Heart right ventricle (tissue), 16 donors: ENCODE measurements around the gene GPLD1. TPM values are rescaled to one million over a fixed set of nuclear protein-coding genes. Genes with fewer than 3 reads are reported as not detected.
A peak's percentile ranks its signal among the peaks of the same experiment; 100 is the strongest.

ENCODE experiments used
- ATAC-seq, 8 donors: fragments of 200-7000 bp; cut with Tn5 transposase; one replicate each; pipeline ENCODE4 v1.9.1; 2020; ENCODE audit warnings: mild to moderate bottlenecking in 8 of 8, moderate library complexity in 8 of 8, moderate number of reproducible peaks in 1 of 8
- DNase-seq, 2 donors: peaks; one replicate each; pipeline ENCODE4 v3.0.0-alpha.2; 2020
- H3K27ac ChIP-seq, 10 donors: fragments of 200-600 bp; sonication (generic) in 2 of 10; one replicate each; pipeline versions ENCODE4 v1.5.0 to v1.8.0; 2020 to 2022; ENCODE audit warnings: mild to moderate bottlenecking in 3 of 10
- H3K27me3 ChIP-seq, 7 donors: fragments of 200-600 bp; one replicate each; pipeline ENCODE4 v1.8.0; 2021 to 2022; ENCODE audit warnings: mild to moderate bottlenecking in 2 of 7
- H3K36me3 ChIP-seq, 9 donors: fragments of 200-600 bp; sonication (generic) in 1 of 9; one replicate each; pipeline versions ENCODE4 v1.5.0 to v1.8.0; 2020 to 2022; ENCODE audit warnings: mild to moderate bottlenecking in 2 of 9
- H3K4me1 ChIP-seq, 9 donors: fragments of 200-600 bp; sonication (generic) in 1 of 9; one replicate each; pipeline versions ENCODE4 v1.5.0 to v1.8.0; 2020 to 2022; ENCODE audit warnings: mild to moderate bottlenecking in 4 of 9
- H3K4me3 ChIP-seq, 10 donors: fragments of 200-600 bp; sonication (generic) in 2 of 10; one replicate each; pipeline versions ENCODE4 v1.5.0 to v1.8.0; 2020 to 2022; ENCODE audit warnings: mild to moderate bottlenecking in 7 of 10, moderate library complexity in 2 of 10
- H3K9me3 ChIP-seq, 11 donors: fragments of 200-600 bp in 10 of 11; sonication (generic) in 2 of 11; one replicate each; pipeline versions ENCODE4 v1.5.0 to v1.8.0; 2013 to 2022; ENCODE audit warnings: mild to moderate bottlenecking in 2 of 11, control low read depth in 1 of 11, moderate library complexity in 1 of 11
- CTCF ChIP-seq, 9 donors: fragments of 200-600 bp; sonication (generic) in 2 of 9; IDR thresholded peaks; one replicate each; pipeline versions ENCODE4 v1.5.0 to v1.8.0; 2021 to 2022; ENCODE audit warnings: antibody characterized with exemption in 9 of 9, mild to moderate bottlenecking in 5 of 9, moderate library complexity in 1 of 9
- WGBS, 2 donors: extraction: QIAGEN DNeasy Blood & Tissue Kit; methylation state at CpG; one replicate each; pipeline ENCODE4 v1.1.7; 2013; ENCODE audit warnings: inconsistent platforms in 1 of 2; 5-methylcytosine and 5-hydroxymethylcytosine counted together
- intact Hi-C, 10 donors: fragments of 100-400 bp; cut with DNase I; formaldehyde crosslinking; loops; one replicate each; pipeline versions ENCODE4 v1.11.1 to v1.14.2; 2022
- polyA plus RNA-seq, 2 donors: library from polyadenylated mRNA; stranded (reverse); fragments of 200-250 nt; gene quantifications; one replicate each; pipeline ENCODE4 v1.2.3, GENCODE V29; 2013
- total RNA-seq, 10 donors: library from RNA; stranded (reverse); fragmentation: NEBNext Ultra II Directional in 3 of 10; extraction: Animal tissue kit (Norgen Biotek cat#: 25700) in 3 of 10; gene quantifications; one replicate each; pipeline versions ENCODE4 v1.2.1 to v1.2.4, GENCODE V29; 2021 to 2023
- donor health status: Arrhythmogenic right ventricular cardiomyopathy.
- donor health status: ischemic (EF 13 %, LVEDD 7.1; RV severe dilation, severe dysfunction).
- donor health status: healthy with polysubstance abuse.
- donor health status: DM: no; HTN: yes; CAD: no.
- donor health status: DM: no; HTN: no; CAD: no.
- donor health status: ischemic (EF 25% LVEDD 6.9; RV normal size, moderate dysfunction).
- donor health status: ischemic (EF 25% LVEDD 5.7; RV mildly dilated, moderate dysfunction).
- donor health status: healthy.
- donor health status: DM: yes; HTN: yes; CAD: no.
- donor health status: Ischemic cardiomyopathy.
- donor health status: ischemic (EF 35%, LVEDD 5.7; RV mildly dilated, moderate dysfunction).
- donor health status: nonischemic (EF 11% LVEDD 7.7; RV severe dilation, severe dysfunction).
- donor health status: DM: yes; HTN: yes; CAD: no.
- donor health status: PGD.
- donor health status: ischemic (EF 29% LVEDD 5.4; RV normal size, mild dysfunction).
- donor health status: nonischemic (EF 23%, LVEDD 6.1; RV moderate dilation, normal function).

GPLD1 gene
- total and polyA plus RNA-seq, 12 donors, result 0.07 to 1.5 (median 0.78) TPM

DNA sequence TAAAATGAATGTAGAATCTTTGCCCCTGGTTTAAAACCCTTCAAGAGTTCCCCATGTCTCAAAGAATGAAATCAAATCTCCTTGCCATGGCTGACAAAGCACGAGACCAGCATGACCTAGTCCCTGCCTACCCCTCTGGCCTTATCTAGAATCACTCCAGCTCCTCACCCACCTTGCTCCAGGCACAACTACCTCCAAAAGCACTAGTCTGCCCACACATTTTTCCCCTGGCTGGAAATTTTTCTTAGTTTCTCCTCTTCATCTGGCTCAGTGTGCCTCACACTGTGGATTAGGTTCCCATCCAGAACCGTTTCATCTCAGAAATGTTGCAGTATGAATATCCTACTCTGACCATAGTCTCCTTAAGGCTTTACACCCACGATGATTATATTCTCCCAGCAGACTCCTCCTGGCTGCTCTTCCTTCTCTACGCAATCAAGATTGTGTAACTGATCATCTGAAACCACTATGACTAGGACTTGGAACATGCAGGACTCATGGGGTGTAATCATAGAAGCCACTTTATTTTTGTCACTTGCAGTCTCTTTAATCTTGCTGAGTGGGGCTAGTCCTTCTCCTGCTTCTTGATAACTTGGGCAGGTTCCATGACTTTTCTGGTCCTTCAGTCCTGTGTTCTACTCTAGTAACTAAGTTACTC, 94.5 kb downstream of the GPLD1 start:
- H3K9me3 ChIP-seq, result peaks cover 0 to 4% (median 0%) of the 10 kb centered on the region in 11 donors
- no peak for TF ChIP-seq CTCF (IDR thresholded peaks at IDR 0.05)
- H3K4me3 ChIP-seq, result no peak overlapping the region
- 81 to 89% methylated on average over 4 of the region's 4 CpGs for WGBS, 2 donors
- ATAC-seq, result peak in 1 of 8 donors; percentile 18
- H3K4me1 ChIP-seq, result no peaks in the 10 kb centered on the region
- no peak overlapping the region for H3K27ac ChIP-seq
- no peaks in the 10 kb centered on the region for H3K36me3 ChIP-seq
- intact Hi-C loops, result loop anchor here in 3 of 10 donors (5.0 to 10.0 kb wide), 2 partner anchors 110 to 113 kb away; no protein-coding TSS in a partner anchor
- DNase-seq, result no peak
- peaks cover 0 to 44% (median 29%) of the 10 kb centered on the region in 7 donors for H3K27me3 ChIP-seq

GRCh38 chr6:24394061-24394779, 95.2 kb downstream of the GPLD1 start:
- peaks cover 0 to 4% (median 0%) of the 10 kb centered on the region in 11 donors for H3K9me3 ChIP-seq
- intact Hi-C loops, result loop anchor here in 3 of 10 donors (5.0 to 10.0 kb wide), 2 partner anchors 109 to 112 kb away; no protein-coding TSS in a partner anchor
- peaks cover 0 to 37% (median 22%) of the 10 kb centered on the region in 7 donors for H3K27me3 ChIP-seq
- 80 to 83% methylated on average over 2 of the region's 2 CpGs for whole genome bisulfite sequencing, 2 donors
- no peaks in the 10 kb centered on the region for H3K36me3 ChIP-seq
- H3K4me3 ChIP-seq, result no peak overlapping the region
- no peak for DNase-seq
- no peaks in the 10 kb centered on the region for H3K4me1 ChIP-seq
- no peak for ATAC-seq
- TF ChIP-seq CTCF (IDR thresholded peaks at IDR 0.05), result no peak
- no peak overlapping the region for H3K27ac ChIP-seq

GRCh38 chr6:24391756-24392405, 97.5 kb downstream of the GPLD1 start:
- TF ChIP-seq CTCF (IDR thresholded peaks at IDR 0.05), result no peak
- H3K36me3 ChIP-seq, result no peaks in the 10 kb centered on the region
- ATAC-seq (no peak), DNase-seq (no peak)
- no peak overlapping the region for H3K4me3 ChIP-seq
- H3K4me1 ChIP-seq, result no peaks in the 10 kb centered on the region
- intact Hi-C loops, result loop anchor here in 3 of 10 donors (5.0 to 10.0 kb wide), 2 partner anchors 107 to 110 kb away; no protein-coding TSS in a partner anchor
- H3K9me3 ChIP-seq, result peaks cover 0 to 4% (median 0%) of the 10 kb centered on the region in 11 donors
- 79 to 85% methylated on average over 2 of the region's 2 CpGs for WGBS, 2 donors
- peaks cover 0 to 18% (median 9%) of the 10 kb centered on the region in 7 donors for H3K27me3 ChIP-seq
- no peak overlapping the region for H3K27ac ChIP-seq

DNA sequence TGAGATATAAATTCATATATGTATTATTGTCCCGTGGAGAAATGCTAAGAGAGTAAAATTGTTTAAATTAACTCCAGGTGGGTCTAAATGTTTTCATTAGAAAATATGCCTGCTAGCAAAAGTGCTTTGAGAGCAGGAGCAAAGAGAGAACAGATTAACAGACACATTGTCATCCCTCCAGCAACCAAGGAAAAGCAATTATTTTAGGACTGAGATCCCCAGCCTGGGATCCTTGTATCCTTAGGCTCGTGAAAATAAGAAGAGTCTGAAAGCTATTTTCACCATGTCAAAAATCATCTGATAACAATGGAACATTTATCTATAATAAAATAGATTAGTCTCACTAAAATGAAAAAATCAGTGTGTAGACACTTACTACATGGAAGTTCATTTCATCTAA, 98.2 kb downstream of the GPLD1 start:
- WGBS, 2 donors, result 57 to 68% methylated on average over 2 of the region's 2 CpGs

More for the DNA sequence above, 98.2 kb downstream of the GPLD1 start:
- Histone ChIP-seq H3K27ac (no peak overlapping the region), H3K9me3 (no peaks in the 10 kb centered on the region), H3K4me1 (no peaks in the 10 kb centered on the region), H3K27me3 (peaks cover 0 to 16% (median 4%) of the 10 kb centered on the region in 7 donors), H3K36me3 (no peaks in the 10 kb centered on the region), H3K4me3 (no peak overlapping the region)
- no peak for TF ChIP-seq CTCF (IDR thresholded peaks at IDR 0.05)
- intact Hi-C loops, result loop anchor here in 3 of 10 donors (5.0 to 10.0 kb wide), 2 partner anchors 106 to 109 kb away; no protein-coding TSS in a partner anchor
- ATAC-seq, result no peak
- no peak for DNase-seq
